Astrocyte of the hippocampus (primary cell): Measurements from ENCODE around the gene STXBP4.

Source experiments
- DNase-seq: peaks from one replicate; pipeline ENCODE4 v3.0.0; 2011; ENCODE audit warnings: low read depth, low spot score

The STXBP4 gene

GRCh38 chr17:55219459-55219858 lies 250.9 kb downstream of the STXBP4 start:
- no peak for DNase-seq

- peak; percentile 53 for DNase-seq
Observed at GRCh38 chr17:55219934-55220333, 251.4 kb downstream of the STXBP4 start.
